ENCODE data around the gene RIC3.

RIC3 gene

DNA sequence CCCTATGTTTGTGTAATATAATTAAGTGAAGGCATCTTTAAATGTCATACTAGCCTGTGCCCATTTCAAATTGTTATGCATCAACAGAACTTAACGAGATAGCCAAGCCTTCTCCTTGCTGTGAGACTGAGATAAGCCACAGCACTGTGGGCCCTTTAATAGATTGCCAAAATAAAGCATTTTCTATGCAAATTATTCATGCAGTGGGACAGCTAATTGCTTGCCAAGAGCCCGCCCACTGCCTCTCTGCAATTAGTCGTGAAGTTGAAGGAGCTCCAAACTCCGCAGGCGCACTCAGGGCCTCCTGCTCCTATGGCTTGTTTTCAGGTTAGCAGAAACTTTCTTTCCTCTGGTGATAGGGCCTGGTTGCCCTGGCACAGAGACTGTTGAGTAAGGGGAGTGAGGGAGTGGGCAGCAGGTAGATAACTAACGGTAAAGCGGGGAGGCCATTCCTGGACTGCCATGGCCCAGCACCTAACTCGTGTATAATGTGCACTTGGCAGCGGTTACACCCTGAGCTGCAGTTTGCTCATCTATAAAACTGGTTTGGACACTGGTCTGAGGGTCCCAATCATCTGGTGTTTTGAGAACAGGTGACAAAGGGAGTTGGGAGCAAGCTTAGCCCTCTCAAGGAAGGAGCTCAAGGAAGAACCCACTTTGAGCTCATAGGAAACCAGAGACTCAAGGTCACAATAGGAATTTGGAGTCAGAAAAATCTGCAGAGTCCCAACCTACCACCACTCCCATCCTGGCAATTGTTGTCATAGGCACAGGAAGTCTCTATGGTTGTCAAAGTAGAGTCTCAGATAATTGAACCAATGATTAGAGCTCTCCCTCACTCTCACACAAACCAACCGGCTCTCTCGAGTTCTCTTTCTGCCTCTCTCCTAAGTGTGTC is 33.9 kb upstream of the RIC3 start:
- no peak overlapping the region for H3K4me3 ChIP-seq (ENCODE audit: low read depth, low read length)
- TF ChIP-seq, protein P1, sequence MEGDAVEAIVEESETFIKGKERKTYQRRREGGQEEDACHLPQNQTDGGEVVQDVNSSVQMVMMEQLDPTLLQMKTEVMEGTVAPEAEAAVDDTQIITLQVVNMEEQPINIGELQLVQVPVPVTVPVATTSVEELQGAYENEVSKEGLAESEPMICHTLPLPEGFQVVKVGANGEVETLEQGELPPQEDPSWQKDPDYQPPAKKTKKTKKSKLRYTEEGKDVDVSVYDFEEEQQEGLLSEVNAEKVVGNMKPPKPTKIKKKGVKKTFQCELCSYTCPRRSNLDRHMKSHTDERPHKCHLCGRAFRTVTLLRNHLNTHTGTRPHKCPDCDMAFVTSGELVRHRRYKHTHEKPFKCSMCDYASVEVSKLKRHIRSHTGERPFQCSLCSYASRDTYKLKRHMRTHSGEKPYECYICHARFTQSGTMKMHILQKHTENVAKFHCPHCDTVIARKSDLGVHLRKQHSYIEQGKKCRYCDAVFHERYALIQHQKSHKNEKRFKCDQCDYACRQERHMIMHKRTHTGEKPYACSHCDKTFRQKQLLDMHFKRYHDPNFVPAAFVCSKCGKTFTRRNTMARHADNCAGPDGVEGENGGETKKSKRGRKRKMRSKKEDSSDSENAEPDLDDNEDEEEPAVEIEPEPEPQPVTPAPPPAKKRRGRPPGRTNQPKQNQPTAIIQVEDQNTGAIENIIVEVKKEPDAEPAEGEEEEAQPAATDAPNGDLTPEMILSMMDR (IDR thresholded peaks at IDR 0.05; ENCODE audit: low read depth, low read length, missing control alignments): no peak
- in situ Hi-C loops (cut with HindIII; ENCODE audit: low sequenced_read_pairs): no loop called here
- no peak for DNase-seq (ENCODE audit: low read depth)

DNA sequence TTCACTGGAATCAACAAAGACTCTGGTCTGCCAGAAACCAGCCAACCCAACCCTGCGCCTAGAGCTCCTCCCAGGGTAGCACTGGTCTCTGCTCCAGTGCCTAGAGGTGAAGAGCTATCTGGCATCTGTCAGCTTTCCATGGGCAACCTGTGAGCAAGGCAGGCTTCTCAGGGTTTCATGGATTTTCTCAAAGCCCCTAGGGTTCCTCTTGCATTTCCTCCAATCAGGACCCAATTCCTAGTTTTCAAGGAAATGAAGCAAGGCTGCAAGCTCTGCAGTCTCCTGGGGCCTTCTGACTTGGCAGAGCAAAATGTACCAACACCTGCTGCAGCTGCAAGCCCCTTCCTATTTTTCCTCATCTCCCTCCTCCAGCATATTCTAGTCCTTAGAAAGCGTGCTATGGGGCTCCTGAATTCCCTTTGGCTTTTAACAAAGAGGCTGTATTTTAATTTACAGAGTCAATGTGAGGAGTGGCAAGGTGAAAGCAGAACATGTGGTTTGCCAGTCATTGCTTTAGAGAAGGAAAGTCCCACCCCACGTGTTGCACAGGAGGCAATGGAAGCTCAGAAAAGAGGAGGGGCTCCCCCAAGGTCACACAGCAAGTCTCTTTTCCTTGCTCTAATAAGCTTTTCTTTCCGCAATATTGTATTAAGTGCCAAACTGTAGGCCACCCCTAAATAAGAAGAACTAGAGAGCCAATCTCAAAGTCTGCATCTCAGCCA is 33.0 kb upstream of the RIC3 start:
- in situ Hi-C loops (cut with HindIII; ENCODE audit: low sequenced_read_pairs): no loop called here
- H3K4me3 ChIP-seq (ENCODE audit: low read depth, low read length): no peak overlapping the region
- no peak for DNase-seq (ENCODE audit: low read depth)
- TF ChIP-seq, protein P1 (IDR thresholded peaks at IDR 0.05; ENCODE audit: low read depth, low read length, missing control alignments): no peak

DNA sequence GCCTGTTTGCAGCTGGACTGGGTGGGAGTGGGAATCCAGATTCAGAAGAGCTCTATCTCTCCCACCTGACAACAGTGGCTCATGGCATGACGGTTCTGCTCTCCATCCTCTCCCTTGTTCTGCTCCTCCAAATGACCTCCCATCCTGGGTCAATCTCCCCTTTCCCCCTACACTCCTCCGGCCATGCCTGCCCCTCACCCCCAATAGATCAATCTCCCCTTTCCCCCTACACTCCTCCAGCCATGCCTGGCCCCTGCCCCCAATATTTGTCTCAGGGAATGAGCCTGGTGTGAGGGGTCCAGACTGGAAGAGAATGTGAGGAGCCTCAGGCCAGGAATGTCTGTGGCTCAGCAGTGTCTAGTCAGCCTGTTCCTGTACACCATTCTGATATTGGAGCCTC is 30.9 kb upstream of the RIC3 start:
- in situ Hi-C loops (cut with HindIII; ENCODE audit: low sequenced_read_pairs): no loop called here
- DNase-seq (ENCODE audit: low read depth): no peak
- H3K4me3 ChIP-seq (ENCODE audit: low read depth, low read length): no peak overlapping the region
- TF ChIP-seq, protein P1 (IDR thresholded peaks at IDR 0.05; ENCODE audit: low read depth, low read length, missing control alignments): no peak

DNA sequence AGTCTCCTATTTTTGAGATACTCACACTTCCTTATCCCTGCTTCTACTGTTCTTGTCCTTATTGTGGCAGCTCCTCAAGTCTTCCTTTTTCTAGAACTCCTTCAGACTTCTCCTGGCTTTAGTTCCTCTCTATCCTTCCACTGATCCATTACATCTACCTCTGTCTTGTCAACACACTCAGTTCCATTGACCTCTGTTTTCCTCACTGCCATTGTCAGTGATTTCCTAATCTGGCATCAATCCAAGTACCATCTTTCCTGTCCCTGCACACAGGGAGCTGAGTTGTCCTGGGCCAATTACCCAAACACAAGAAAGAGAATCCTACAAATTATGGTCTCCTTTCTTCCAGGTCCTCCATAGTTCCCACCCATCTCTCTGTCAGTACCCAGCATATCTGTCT is 27.9 kb upstream of the RIC3 start:
- TF ChIP-seq, protein P1 (IDR thresholded peaks at IDR 0.05; ENCODE audit: low read depth, low read length, missing control alignments): no peak
- in situ Hi-C loops (cut with HindIII; ENCODE audit: low sequenced_read_pairs): no loop called here
- H3K4me3 ChIP-seq (ENCODE audit: low read depth, low read length): no peak overlapping the region
- DNase-seq (ENCODE audit: low read depth): no peak

DNA sequence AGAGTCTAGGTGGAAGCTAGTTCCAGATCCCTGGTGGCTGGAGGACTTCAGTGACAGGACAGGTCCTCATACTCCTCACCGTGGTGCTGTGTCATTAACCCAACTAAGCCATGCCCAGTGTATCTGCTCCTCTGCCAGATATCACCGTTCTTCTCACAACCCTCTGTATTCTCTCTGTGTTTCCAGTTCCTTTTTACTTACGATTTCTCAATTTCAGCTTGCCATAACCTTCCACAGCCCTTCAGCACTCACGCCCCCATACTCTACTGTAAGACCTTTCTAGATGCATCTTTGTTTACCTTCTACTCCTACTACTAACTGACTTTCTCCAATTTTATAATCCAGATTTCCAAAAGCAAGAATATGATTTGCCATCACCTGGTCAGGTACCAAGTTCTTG is 26.1 kb upstream of the RIC3 start:
- DNase-seq (ENCODE audit: low read depth): no peak
- H3K4me3 ChIP-seq (ENCODE audit: low read depth, low read length): no peak overlapping the region
- TF ChIP-seq, protein P1 (IDR thresholded peaks at IDR 0.05; ENCODE audit: low read depth, low read length, missing control alignments): no peak
- in situ Hi-C loops (cut with HindIII; ENCODE audit: low sequenced_read_pairs): no loop called here

DNA sequence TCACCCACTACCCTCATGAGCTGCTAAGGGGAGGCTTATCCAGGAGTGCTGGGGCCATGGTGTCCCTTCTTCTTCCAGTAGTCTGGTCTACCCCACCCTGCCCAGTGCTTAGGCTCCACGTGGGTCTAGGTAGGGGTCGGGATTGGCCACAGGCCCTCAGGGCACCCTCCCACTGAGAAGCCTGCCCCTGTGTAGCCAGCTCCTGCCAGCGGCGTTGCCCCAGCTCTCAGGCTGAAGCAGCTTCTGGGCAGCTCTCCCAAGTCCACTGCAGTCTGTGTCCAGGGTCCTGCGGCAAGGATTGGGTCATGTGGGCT is 24.0 kb upstream of the RIC3 start:
- TF ChIP-seq, protein P1 (IDR thresholded peaks at IDR 0.05; ENCODE audit: low read depth, low read length, missing control alignments): no peak
- DNase-seq (ENCODE audit: low read depth): no peak
- H3K4me3 ChIP-seq (ENCODE audit: low read depth, low read length): no peak overlapping the region
- in situ Hi-C loops (cut with HindIII; ENCODE audit: low sequenced_read_pairs): no loop called here
